GM19023 (cell line): ENCODE measurements around the gene LBHD1.
"Not testable (repeated sequence)": the region's sequence is repeated elsewhere in the genome, so short reads cannot be mapped to it uniquely, and the experiment has no call there.

Experiments
- ATAC-seq: cut with Tn5 transposase; IDR thresholded peaks from one replicate; pipeline ENCODE4 v1.9.1; 2021; ENCODE audit warnings: mild to moderate bottlenecking, moderate library complexity; ENCODE audit not compliant: unreplicated experiment

Gene LBHD1

DNA sequence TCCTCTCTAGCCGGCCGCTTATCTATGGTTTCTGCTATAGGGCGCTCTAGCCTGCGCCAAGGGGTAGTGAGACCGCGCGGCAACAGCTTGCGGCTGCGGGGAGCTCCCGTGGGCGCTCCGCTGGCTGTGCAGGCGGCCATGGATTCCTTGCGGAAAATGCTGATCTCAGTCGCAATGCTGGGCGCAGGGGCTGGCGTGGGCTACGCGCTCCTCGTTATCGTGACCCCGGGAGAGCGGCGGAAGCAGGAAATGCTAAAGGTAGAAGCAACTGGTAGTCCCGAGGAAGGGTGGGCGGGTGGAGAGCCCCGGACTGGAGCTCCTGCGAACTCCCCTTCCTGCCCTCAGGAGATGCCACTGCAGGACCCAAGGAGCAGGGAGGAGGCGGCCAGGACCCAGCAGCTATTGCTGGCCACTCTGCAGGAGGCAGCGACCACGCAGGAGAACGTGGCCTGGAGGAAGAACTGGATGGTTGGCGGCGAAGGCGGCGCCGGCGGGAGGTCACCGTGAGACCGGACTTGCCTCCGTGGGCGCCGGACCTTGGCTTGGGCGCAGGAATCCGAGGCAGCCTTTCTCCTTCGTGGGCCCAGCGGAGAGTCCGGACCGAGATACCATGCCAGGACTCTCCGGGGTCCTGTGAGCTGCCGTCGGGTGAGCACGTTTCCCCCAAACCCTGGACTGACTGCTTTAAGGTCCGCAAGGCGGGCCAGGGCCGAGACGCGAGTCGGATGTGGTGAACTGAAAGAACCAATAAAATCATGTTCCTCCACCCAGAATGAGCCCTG, at the start of gene LBHD1, which contains the start of gene UQCC3:
Gene LBHD1 (minus strand): TSS at position 660 of the 782 bp plus-strand sequence. CDS start 2,236 bp downstream, outside the sequence.
Gene UQCC3 (plus strand): TSS at position 66 of the 782 bp plus-strand sequence. CDS start 73 bp downstream, at position 139.
- peak; percentile 68 for ATAC-seq

DNA sequence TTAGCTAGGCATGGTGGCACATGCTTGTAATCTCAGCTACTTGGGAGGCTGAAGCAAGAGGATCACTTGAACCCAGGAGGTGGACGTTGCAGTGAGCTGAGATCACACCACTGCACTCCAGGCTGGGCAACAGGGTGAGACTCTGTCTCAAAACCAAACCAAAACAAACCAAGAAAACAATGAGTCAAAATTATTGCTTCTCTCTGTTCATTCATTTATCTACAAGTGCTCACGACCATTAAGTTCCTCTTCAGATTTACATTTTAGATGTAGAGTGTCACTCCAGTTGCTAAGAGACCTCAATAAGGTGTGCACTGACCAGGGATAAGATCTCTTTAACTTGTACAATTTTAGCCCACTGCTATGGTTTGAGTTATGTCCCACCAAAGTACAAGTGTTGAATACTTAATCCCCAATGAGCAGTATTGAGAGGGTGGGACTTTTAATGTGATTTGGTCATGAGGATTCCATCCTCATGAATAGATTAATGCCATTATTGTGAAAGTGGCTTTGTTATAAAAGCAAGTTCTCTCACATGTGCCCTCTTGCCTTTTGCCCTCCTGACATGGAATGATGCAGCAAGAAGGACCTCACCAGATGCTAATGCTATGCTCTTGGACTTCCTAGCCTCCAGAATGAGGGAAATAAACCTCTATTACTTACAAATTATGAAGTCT, 47.4 kb upstream of the LBHD1 start:
- ATAC-seq, result no peak

DNA sequence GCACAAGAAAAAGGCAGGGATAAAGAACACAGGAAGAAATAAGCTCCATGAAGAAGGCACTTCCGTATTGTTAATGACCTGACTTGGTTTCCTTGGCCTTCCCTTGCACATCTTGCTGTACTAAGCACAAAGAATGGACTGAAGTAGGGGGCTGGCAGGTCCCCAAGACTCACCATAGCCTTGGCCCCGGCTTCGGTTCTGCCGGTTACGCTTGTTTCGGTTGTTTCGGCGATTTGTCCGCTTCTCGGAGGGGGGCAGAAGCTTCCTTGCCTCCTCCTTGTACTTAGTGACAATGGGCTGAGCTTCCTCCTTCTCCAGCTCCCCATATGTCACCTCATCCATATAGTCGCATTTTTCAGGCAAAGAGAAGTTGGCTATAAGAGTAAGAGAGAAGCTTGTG, 44.7 kb upstream of the LBHD1 start:
- no peak for ATAC-seq

DNA sequence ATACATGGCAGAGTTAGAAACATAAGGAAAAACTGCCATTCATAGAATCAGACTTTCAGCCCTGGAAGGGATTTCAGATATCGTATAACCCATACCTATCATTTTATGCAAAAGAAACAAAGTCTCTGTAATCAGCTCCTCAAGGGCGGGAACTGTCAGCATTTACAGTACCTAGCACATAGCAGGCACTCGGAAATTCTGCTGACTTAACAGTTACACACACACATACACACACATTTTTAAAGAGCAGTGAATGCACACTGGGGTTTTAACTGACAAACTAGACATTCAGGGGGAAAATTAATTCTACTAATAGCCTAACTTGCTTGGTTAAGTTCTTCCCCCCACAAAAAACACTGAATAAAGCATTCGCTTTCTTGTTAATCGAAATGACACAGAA, 44.1 kb upstream of the LBHD1 start:
- ATAC-seq, result no peak

DNA sequence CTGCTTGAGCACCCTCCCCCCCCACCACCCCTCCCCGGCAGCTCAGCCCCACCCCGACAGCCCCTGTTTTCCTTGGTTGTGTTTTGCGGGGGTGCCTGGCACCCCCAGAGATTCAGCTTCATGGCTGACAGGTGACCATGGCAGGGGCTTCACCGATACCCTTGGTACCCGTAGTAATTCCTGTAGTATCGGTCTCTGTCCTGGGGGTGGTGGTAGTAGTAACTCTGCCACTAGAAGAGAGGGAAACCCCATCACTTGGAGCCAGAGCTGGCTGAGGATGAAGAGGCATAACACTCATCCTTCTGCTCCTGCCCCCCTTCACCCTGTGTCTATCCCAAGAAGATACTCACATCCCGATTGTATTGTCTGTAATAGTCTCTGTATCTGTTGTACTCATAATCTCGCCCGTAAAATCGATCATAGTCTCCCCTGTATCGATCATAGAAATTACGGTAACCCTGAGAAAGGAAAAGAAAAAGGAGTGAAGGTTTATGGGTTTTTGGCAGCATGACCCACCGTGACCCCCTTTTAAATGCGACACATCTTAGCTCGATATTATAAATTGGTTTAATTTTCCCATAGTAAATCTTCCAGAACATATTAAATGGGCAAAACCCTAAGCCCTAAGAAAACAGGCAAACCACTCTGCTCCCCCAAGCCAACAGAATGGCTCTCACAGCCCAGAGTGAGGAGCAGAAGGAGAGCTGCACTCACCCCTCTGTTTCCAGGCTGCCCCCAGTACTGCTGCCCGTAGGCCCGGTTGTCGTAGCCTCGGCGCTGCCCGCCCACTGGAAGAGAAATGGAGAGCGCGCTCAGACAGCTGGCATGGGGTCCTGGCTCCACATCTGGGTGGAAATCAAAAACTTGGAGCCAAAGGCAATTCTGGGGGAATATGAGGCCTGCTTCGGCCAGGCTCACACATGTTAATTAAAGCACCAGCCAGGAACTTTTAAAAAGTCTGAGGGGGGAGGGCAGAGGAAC, 43.4 kb upstream of the LBHD1 start:
- no peak for ATAC-seq

DNA sequence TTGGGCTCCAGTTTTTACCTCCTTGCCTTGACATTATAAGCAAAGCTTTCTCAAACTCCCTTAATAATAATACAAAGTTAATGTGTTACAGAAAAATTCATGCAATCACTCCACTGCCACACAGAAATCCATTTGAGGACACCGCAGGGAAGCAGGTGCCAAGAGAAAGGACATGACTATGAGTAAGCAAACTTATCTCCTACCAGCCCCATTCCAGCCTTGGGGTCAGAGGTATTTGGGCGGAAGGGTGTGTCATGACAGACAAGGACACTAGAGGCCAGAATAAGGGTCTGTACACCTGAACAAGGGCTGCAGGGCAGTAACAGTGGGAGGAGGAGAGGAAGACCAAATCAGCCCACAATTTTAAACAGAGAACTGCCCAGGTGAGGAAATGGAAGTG, 41.3 kb upstream of the LBHD1 start:
- ATAC-seq, result no peak

DNA sequence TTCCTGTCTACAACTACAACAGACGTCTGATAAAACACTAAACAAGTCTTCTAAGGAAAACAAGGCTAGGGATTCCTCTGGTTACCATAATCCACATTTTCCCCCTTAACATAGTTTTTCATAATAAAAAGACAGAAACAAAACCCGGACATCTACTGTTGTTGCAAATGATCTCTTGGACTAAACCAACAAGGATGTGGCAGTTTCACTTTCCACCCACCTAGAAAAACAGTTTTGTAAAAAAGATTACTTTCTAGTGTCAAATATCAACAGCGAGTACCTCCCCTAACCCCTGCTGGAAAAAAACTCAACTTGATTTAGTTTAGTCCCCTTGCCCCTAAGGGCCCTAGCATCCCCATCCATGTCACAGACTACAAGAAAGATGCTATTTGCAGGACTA, 40.8 kb upstream of the LBHD1 start:
- ATAC-seq, result no peak

DNA sequence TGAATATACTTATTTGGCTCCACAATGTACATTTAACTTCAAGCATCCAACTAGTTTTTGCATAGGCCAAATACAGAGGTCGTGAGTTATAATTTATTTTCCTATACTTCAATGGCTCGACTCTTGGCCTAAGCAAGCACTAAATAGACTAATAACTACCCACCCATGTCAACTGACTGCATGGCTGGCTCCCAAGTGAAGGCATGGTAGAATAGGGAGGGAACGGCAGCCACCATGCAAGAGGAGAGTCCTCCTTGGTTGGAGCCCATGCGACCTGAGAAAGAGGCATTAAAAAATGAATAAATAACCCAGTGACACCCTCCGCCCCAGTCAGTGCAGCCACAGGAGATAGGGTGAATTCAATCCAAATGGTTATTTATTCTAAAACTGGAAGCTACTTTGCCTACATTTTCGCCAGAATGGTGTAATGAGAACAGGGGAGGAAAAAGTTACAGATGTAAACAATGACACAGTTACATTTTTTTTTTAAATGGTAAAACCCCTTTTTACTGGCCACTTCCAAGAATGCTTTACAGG, 40.3 kb upstream of the LBHD1 start:
- no peak for ATAC-seq

DNA sequence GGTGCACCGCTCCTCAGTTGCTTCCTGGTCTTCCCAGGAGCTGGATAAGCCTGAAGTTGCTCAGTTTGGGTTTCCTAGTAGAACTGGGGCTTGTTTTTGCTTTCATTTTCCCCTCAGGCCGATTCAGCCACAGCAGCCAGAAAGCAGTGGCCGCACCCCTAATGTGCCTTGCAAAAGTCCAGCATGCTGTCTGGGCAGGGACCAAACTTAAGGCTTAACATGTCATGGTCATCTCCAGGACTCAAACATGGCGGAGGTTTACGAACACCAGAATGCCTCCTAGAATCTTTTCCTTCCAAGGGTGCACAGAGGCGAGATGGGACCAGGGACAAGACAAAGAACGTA, 37.9 kb upstream of the LBHD1 start:
- ATAC-seq, result no peak

DNA sequence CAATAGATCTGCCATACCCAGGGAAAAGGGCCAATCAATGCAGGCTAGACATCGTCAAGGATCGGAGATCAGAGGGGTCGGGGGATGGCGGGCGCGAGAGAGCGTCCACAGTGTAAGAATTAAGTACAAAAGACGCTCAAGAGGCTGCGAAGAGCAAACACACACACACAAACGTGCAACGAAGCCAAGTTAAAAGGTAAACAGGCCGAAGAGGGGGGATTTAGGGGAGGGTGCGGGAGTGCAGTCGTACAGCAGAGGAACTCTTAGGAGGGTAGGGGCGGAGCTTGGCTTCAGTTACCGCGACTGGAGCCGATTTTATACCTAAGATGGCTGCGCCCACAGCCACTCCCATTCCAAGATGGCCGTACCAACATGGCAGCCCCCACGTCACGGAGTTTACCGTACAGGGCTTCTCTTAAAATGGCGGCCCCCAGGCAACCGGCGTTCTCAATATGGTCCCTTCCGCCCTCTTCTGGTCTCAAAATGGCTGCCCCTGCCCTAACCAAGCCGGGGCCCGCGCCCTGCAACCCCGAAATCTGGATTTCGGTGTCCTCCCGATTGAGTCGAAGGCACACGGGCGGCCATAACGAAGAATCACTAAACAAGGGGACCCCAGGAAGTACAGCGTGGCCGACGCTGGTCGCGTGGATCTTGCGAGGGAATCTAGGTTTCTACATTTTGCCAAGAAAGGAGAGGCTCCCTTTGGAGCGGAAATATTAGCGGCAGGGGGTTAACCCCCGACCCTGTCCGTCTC, 37.4 kb upstream of the LBHD1 start:
- ATAC-seq, result peak; percentile 74

DNA sequence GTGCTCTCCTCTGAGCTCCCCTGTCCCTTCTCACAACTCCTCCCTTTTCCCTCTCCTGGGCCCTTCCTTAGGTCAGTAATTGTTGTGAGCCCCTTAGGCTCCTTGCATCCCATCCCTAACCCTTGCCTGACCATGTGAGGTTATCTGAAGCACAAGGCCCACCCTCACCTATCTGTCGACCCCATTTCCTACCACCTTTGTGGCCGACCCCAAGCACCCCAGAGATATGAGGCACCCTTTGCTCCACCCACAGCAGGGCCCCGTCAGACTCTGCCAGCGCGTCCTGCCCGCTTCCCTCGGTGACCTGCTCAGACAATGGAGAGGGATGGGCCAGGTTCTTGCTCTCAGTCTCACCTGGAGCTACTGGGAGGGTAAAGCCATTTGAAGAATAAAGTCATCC, 36.7 kb upstream of the LBHD1 start:
- no peak for ATAC-seq

DNA sequence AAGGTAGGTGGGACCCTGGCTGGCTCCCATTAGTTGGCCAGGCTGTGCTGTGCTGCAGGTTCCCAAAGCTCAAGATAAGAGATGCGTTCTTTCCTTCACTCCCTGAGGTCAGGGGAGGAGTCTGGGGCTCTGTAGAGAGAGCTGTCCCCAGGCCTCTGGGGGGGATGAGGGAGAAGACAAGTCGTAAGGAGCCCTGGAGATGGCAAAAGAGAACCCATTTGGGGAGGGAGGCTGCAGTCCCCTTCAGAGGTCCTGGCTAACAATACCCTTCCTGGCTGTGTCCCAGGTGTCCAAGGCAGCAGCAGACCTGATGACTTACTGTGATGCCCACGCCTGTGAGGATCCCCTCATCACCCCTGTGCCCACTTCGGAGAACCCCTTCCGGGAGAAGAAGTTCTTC, 36.3 kb upstream of the LBHD1 start:
- ATAC-seq, result no peak

DNA sequence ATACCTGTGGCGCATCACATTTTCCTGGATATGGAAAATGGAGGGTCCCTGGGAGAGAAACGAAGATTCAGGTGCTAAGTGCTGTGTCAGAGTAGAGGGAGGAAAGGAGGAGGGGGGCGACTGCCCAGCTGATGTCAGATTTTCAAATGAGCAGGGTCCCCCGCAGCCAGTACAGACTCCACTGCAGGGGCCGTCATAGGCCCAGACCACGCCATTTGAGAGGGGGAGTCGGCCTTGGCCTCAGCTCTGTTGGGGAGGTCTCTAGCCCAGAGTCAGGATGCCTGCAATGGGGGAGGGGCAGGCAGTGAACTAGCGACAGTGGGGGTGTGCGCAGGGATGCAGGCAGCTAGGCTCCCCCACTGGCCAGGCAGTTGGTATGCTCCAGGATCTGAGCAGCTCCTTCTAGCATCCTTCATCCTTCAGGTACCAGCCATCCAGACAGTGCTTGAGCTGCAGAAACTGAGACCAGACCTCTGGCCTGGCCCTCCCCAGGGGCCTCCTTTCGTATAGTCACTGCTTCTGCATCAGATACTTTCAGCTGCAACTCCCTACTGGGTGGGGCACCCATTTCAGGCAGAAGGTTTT, 35.3 kb upstream of the LBHD1 start, which contains the start of the genes BSCL2 and GNG3:
Gene BSCL2 (minus strand): TSS at position 148 of the 585 bp plus-strand sequence. CDS start 229 bp downstream, outside the sequence.
Gene GNG3 (plus strand): TSS at position 400 of the 585 bp plus-strand sequence. CDS start 620 bp downstream, outside the sequence.
- ATAC-seq, result no peak

DNA sequence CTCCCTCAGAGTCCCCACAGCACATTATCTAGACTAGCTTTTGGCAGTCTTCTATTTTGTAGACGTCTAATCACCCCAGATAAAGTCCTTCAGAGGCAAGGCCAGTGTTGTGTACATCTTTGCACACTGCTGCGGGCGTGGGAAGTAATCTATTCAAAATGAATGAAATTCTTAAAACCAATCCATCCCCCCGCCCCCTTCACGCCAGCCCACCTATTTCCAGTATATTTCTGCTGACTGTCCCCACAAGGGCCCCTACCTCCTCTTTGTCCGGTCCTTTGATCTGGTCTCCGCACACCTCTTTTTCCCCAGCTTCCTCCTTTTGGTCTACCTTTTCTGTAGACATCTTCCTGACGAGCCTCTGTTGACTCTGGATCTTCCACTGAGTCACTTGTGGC, 34.8 kb upstream of the LBHD1 start:
- ATAC-seq, result no peak

DNA sequence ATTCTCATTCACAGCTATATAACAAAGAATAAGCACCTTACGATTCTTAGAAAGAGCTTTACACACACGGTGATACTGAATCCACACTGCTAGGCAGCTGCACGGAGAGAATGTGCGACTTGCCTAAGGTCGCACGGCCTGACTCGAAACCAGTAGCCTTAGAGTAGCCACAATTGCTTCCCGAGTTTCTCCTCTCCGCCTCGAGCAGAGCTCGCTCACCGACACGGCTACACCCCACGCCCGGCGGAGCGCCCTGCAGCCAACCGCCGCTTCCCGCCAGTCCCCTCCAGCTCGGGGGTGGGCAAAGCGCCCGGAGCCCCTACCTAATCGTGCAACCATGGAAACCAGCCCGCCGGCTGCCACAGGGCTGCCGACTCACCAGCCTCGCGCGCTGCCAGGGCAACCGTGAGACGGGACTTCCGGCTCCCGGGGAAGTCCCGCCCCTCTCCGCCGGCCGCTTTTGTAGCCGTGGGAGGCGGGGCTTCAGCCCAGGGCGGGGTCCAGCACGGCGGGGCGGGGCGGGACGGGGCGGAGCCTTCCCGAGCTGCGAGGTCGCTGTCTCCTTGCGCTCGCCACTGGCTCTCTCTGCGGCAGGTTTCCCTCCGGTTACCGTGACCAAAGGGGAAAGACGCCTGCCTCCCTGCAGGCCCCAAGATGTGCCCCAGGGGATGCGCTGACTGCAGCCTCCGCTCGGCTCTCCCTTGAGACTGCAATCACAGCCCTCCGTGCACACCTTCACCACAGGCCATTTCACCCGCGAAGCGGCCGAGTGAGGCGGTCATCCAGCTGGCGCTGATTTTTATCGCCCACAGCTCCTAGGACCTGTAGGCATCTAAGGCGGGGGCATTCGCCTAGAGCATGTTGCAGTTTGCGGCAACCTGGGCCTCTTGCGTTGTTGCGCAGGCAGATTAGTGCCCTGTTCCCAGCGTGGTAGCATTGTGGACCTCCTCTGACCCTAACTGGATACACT, 34.1 kb upstream of the LBHD1 start:
- ATAC-seq, result peak; percentile 55

DNA sequence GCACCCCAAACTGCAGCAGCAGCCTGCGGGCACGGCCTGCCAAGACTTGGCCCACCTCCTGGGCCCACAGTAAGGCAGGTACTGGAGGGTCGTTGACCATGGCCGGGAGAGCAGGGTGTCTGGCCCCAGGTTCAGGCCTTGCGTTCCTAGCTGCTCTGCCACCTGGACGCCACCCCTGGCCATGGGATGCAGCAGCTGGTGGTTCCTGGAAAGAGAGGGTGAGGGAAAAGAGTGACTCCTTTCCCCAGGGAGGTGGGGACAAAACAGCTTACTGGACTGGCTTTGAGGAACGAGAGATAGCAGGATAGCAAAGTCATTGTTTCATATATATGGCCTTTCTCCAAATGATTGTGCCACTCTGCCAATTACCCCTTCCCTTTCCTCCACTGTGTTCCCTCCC, 33.3 kb upstream of the LBHD1 start:
- ATAC-seq, result no peak

DNA sequence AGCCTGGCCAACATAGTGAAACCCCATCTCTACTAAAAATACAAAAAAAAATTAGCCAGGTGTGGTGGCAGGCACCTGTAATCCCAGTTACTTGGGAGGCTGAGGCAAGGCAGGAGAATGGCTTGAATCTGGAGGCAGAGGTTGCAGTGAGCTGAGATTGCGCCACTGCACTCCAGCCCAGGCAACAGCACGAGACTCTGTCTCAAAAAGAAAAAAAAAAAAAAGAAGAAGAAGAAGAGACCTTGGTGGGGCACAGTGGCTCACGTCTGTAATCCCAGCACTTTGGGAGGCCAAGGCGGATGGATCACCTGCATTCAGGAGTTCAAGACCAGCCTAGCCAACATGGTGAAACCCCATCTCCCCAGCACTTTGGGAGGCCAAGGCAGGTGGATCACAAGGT, 31.9 kb upstream of the LBHD1 start:
- not testable (repeated sequence) for ATAC-seq

DNA sequence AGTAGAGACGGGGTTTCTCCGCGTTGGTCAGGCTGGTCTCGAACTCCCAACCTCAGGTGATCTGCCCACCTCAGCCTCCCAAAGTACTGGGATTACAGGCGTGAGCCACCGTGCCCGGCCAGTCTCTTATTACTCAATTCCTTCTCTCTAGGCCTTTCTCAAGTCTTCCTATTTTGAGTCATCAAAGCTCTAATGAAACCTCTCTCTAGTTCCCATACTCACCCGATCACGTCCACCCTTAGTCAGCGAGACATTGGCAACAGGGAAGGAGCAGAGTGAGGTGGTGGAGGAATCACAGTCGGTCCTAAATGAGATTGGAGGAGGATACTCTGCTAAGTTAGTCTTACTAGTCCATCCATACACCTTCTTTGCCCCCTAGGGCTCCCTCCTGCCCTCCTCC, 30.2 kb upstream of the LBHD1 start:
- ATAC-seq, result no peak
